GM20000 (cell line): Measurements from ENCODE around the gene CD44.

Source experiments
- DNase-seq: peaks from one replicate; pipeline ENCODE4 v3.0.0; 2012; ENCODE audit warnings: low spot score
- TF ChIP-seq, protein P1 (sequence below): IDR thresholded peaks from 2 replicates; pipeline ENCODE4 v1.5.1; 2012; ENCODE audit warnings: mild to moderate bottlenecking, control low read depth; ENCODE audit errors: extremely low read depth, missing control alignments

CD44 gene

DNA sequence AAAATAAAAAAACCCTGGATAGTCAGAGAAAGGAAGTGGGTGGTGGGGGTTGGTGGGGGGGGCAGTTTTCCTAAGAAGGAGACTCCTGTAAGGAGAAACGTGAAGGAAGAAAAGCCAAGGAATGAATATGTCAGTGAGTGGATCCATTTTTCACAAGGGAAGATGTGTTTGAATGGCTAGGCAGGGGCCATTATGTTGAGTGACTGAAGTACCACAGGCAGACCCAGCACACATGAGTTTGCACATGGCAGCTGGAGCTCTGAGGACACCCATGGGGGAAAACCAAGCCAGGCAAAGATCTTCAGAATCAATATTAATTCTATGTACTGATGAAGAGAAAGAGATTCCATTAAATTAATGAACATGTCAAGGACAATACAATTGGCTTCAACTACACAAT is 67.6 kb downstream of the CD44 start:
- no peak for DNase-seq
- TF ChIP-seq, protein P1, sequence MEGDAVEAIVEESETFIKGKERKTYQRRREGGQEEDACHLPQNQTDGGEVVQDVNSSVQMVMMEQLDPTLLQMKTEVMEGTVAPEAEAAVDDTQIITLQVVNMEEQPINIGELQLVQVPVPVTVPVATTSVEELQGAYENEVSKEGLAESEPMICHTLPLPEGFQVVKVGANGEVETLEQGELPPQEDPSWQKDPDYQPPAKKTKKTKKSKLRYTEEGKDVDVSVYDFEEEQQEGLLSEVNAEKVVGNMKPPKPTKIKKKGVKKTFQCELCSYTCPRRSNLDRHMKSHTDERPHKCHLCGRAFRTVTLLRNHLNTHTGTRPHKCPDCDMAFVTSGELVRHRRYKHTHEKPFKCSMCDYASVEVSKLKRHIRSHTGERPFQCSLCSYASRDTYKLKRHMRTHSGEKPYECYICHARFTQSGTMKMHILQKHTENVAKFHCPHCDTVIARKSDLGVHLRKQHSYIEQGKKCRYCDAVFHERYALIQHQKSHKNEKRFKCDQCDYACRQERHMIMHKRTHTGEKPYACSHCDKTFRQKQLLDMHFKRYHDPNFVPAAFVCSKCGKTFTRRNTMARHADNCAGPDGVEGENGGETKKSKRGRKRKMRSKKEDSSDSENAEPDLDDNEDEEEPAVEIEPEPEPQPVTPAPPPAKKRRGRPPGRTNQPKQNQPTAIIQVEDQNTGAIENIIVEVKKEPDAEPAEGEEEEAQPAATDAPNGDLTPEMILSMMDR: no peak

DNA sequence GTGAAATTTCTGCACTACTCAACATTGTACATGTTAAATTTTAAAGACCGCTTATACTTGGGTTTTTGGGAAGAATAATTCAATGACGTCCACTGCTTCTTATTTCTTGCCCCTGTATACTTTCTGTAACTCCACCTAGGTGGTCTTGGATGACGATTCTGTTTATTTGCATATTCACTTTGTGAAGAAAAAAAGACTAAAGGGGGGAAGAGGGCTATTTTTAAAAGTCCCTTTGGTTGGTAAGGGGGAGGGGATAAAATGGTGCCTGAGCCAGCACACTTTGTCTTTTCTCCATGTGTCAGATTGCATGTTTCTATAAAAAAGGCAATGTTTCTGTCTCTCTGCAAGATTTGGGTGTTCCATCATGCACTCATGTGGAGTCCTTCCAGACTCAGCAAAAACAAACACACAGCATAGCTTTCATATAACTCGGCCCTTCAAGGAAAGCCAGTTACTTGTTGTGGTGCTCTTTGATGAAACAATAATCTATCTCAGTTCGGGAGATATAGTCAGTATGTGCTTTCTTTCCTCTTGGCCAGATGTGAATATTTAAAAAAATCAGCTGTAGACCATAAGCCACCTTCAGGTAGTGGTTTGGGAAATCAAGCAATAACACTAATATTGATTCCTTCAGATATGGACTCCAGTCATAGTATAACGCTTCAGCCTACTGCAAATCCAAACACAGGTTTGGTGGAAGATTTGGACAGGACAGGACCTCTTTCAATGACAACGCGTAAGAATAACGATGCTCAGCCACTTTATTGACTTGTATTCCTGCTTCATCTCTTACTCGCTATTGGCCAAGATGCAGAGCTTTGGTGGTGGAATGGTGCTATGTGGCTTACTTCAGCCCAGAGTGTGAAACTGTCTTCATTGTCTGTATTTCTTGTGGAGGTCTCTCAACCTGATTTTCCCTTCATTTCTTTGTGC is 68.8 kb downstream of the CD44 start:
- DNase-seq: no peak
- TF ChIP-seq, protein P1: no peak

DNA sequence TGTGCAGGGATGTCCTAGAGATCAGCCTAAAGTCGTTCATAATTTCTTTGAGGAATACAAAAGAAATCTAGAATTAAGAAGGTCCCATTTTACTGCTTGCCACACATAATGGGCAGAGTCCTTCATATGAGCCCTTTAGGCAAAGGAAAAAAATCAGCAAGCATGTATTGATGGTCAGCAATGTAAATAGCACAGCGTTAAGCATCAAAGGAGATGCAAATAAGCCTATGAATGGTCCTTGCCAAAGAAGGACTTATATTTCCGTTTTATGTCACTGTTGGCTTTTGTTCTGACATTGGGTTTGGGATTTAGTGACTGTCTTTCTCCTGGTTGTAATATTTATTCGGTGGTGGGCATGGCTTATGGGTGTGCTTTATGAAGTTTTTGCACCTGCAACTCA is 69.8 kb downstream of the CD44 start:
- no peak for DNase-seq
- TF ChIP-seq, protein P1: no peak

DNA sequence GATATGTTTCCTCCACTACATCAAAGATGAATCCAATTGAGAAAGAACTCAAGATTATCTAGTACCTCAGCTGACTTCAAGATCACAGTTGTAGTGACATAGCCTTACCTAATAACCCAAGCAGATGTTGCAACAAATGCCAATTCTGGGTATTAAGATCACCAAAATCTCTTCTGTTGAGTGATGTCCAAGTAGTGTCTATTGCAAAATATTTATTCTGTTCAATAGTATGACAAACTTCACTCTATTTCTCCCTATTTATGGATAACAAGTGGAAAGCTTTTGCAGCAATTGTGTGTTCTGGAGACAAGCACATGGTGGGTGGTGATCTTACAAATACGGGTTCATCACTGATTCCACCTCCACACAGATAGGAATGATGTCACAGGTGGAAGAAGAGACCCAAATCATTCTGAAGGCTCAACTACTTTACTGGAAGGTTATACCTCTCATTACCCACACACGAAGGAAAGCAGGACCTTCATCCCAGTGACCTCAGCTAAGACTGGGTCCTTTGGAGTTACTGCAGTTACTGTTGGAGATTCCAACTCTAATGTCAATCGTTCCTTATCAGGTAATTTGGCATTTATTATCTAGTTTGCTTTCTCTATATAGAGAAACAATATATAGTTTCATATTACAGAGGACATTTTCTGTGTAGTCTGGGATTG is 72.0 kb downstream of the CD44 start:
- TF ChIP-seq, protein P1: no peak
- no peak for DNase-seq

DNA sequence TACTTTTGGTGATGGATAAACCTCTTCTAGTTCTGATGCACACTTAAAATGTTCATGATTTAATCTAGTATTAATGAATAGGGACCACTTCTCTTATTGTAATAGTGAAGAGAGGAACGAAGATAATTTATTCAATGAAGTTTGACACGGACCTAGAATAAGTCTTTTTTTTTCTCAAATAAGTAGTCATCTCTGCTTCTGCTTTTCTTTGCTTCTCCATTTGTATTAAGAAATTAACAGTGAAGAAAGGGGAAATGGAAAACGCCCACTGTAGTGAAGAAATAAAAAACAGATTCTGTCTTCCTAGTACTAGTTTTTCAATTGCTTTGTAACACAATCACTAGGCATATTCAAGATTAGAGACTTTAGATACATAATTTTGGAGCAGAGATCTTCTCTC is 73.0 kb downstream of the CD44 start:
- TF ChIP-seq, protein P1: no peak
- DNase-seq: no peak

DNA sequence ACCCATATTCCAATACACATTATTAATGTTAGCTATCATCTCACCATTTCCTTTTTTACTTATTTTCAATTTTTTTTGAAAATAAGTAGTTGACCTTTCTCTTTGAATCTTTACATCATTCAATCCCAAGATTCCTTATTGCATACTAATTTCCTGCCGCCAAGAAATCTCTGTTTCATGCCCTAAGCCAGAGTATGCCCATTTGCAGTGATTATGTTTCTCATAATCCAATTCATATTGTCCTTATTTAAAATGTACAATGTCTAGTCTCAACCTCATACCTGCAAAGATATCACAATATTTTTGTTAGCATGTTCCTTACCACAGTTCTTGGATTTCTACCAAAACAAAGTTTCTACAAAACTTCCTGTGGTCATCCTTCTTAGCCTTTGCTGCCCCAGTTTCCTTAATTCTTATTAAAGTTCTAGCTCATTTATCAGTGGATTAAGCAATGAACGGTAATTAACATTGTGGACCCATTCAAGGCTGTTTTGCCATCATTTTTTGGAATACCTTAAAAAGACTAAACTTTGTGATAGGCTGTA is 75.3 kb downstream of the CD44 start:
- TF ChIP-seq, protein P1: no peak
- no peak for DNase-seq

DNA sequence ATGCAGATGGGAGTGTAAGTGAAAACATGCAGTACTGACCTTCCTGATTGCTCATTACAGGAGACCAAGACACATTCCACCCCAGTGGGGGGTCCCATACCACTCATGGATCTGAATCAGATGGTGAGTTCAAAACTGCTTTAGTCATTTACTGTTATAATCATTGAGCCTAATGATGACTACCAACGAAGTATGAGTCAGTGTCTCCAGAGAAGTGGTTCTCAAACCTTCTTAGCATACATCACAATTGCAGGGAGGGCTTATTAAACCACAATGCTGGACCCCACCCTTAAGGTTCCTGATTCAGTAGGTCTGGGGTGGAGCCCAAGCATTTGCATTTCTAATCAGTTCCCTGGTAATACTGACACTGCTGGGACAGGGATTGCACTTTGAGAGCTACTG is 75.8 kb downstream of the CD44 start:
- DNase-seq: no peak

More for the DNA sequence above, 75.8 kb downstream of the CD44 start:
- TF ChIP-seq, protein P1: no peak
